H1 (cell line): Measurements from ENCODE around the gene TERF2IP. TPM values are rescaled to one million over a fixed set of nuclear protein-coding genes. Genes with fewer than 3 reads are reported as not detected.

Experiments
- EZH2 ChIP-seq: fragments of 200-600 bp; sonication (generic); IDR thresholded peaks from 2 replicates; pipeline ENCODE4 v1.7.1; 2012; ENCODE audit warnings: low read depth, mild to moderate bottlenecking, moderate library complexity, low read length, inconsistent platforms; ENCODE audit not compliant: severe bottlenecking
- HDAC2 ChIP-seq, 2 experiments: fragments of 300-600 bp in 1 of 2; sonication (generic) in 1 of 2; IDR thresholded peaks; 2 replicates each; pipeline ENCODE4 v1.6.1; 2011 to 2012; ENCODE audit warnings: low read depth in 2 of 2, low read length in 2 of 2, mild to moderate bottlenecking in 2 of 2, moderate library complexity in 2 of 2, borderline replicate concordance in 1 of 2, inconsistent platforms in 1 of 2
- SRF ChIP-seq: IDR thresholded peaks from 2 replicates; pipeline ENCODE4 v1.6.1; 2011; ENCODE audit warnings: mild to moderate bottlenecking, low read depth, low read length, moderate library complexity
- polyA plus RNA-seq, 7 experiments: library from polyadenylated mRNA; depleted of rRNA in 3 of 7; stranded (reverse) in 5 of 7; unstranded in 2 of 7; fragments of >200 nt in 5 of 7; fragments of 200-250 nt in 2 of 7; gene quantifications; 1 replicate in 5 of 7; 2 replicates in 1 of 7; 4 replicates in 1 of 7; pipeline versions ENCODE4 v1.2.1 to v1.2.3, GENCODE V29; 2011 to 2013; ENCODE audit warnings: missing spikeins in 2 of 7, mixed read lengths in 2 of 7
- total RNA-seq: library from RNA; stranded (reverse); fragmentation: NEBNext Ultra II Directional; extraction: Animal tissue kit (Norgen Biotek cat#: 25700); gene quantifications from 2 replicates; pipeline ENCODE4 v1.2.1, GENCODE V29; 2021

TERF2IP gene
- total and polyA plus RNA-seq, 2 of the 8 experiments (the other 6 are each of a cell fraction or from before 2014, with no cell fraction given), result 5.5 to 15.1 TPM

DNA sequence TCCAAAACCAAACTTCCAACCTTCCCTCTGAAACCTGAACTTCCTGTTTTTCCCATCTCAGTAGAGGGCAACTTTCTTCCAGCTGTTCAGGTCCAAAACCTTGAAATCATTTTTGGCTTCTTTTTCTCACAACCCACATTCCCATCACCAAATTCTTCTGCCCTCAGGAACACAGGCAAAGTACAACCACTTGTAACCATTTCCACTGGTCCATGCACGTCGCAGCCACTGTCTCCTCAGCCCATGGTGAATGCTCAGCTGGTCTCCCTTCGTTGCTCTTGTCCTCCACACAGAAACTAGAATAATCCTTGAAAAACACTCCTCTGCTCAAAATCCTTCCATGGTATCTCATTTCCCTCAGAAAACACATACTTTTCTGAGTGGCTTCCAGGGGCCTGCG is 20.8 kb upstream of the TERF2IP start (continued):
- no peak for TF ChIP-seq HDAC2 (IDR thresholded peaks at IDR 0.05; ENCODE audit: borderline replicate concordance in 1 of 2, low read depth in 2 of 2, low read length in 2 of 2)
- no peak for TF ChIP-seq SRF
- TF ChIP-seq EZH2, result no peak
